Stimulated activated effector memory CD8-positive, alpha-beta T cell treated with anti-CD3 and anti-CD28 coated beads, Interleukin-12 subunit alpha, Interleukin-12 subunit beta, amount 100 ng/mL, for 72 hours (primary cell): ENCODE data around the gene PPIL1.
A peak's percentile ranks its signal among the peaks of the same experiment; 100 is the strongest.
"Not testable (repeated sequence)": the region's sequence is repeated elsewhere in the genome, so short reads cannot be mapped to it uniquely, and the experiment has no call there.

Source experiments
- ATAC-seq: fragments of 150-1000 bp; cut with Tn5 transposase; 2 replicates; pipeline ENCODE4 v1.10.0; 2021
- DNase-seq, 2 donors: peaks; one replicate each; pipeline ENCODE4 v3.0.0; 2021 to 2022; ENCODE audit warnings: low spot score in 2 of 2
- H3K27ac Mint-ChIP-seq: one replicate; pipeline ENCODE4 v1.8.0; 2022; ENCODE audit warnings: mild to moderate bottlenecking, mixed read lengths
- H3K36me3 Mint-ChIP-seq: one replicate; pipeline ENCODE4 v1.8.0; 2022; ENCODE audit warnings: mild to moderate bottlenecking, mixed read lengths
- H3K4me1 Mint-ChIP-seq: one replicate; pipeline ENCODE4 v1.8.0; 2022; ENCODE audit warnings: mixed read lengths
- H3K4me3 Mint-ChIP-seq: one replicate; pipeline ENCODE4 v1.8.0; 2022; ENCODE audit warnings: mild to moderate bottlenecking, mixed read lengths
- H3K9me3 Mint-ChIP-seq: one replicate; pipeline ENCODE4 v1.8.0; 2022; ENCODE audit warnings: mixed read lengths

Gene PPIL1

DNA sequence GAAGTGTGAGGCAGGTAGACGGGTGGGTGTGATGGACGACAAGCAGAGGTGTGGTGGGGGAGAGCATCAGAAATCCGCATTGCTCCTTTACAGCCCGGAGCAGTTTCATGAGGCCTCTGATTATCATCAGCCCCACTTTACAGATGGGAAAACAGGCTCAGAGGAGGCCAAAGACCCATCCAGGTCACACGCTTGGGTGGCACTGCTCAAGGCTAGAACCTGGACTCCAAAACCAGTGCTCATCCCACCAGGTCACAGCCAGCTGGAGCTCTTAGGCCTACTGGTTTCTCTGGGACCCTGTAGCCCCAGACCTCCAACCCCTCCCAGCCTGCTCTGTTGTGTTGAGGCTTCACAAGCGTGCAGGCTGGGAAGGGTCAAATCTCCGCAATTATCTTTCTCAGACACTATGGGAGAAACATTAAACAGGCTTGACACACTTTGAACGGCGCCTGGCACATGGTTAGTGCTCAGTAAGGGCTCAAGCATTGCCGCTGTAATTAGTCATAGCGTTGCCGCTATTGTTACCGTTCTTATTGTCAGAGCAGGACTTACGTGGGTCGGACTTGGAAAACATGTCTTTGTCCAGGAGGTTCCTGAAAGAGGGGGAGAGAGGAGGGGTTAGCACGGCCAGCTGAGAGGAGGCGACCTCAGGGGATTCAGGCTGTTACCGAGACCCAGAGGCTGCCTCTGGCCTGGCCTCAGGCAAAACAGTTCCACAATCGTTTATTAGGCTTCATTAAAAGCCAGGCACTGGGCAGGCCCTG lies 51.9 kb downstream of the PPIL1 start:
- no peaks in the 10 kb centered on the region for H3K9me3 Mint-ChIP-seq
- H3K4me1 Mint-ChIP-seq: peaks cover 6% of the 10 kb centered on the region
- no peak overlapping the region for H3K27ac Mint-ChIP-seq
- no peaks in the 10 kb centered on the region for H3K36me3 Mint-ChIP-seq
- no peak for ATAC-seq
- H3K4me3 Mint-ChIP-seq: no peak overlapping the region
- DNase-seq: no peak

DNA sequence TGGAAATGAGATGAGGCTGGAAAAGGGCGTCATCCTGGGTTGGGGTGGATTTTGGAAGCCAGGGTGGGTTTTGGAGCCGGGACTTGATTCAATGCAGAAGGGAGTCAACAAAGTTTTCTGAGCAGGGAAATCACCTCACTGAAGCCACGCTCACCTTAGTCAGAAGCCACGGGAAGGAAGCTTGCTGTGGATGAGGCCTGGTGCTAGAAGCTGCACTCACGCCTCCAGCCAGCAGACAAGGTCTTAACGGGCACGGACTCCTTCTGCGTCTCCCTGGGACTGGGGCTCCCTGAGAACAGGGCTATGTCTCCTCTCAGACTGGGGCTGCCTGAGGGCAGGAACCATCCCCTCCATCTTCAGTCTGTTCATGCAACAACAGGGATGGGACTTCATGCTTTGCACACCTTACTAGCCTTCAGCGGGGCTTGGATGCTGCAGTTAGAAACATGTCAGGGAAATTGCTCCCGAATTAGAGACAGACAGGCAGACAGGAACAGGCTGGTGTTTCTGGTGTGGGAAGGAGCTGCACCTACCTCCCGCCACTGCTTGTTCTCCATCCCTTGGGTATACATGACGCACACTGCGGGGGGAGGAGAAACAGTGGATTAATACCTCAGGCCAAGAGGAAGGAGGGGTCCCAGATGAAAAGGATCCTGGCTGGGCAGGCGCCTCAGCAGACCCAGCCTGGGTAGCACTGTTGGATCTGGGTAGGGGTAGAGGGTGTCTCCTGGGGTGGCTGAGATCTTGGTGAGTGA lies 52.8 kb downstream of the PPIL1 start:
- H3K36me3 Mint-ChIP-seq: no peaks in the 10 kb centered on the region
- no peak overlapping the region for H3K4me3 Mint-ChIP-seq
- H3K27ac Mint-ChIP-seq: no peak overlapping the region
- DNase-seq: no peak
- no peaks in the 10 kb centered on the region for H3K9me3 Mint-ChIP-seq
- no peak for ATAC-seq
- no peaks in the 10 kb centered on the region for H3K4me1 Mint-ChIP-seq

DNA sequence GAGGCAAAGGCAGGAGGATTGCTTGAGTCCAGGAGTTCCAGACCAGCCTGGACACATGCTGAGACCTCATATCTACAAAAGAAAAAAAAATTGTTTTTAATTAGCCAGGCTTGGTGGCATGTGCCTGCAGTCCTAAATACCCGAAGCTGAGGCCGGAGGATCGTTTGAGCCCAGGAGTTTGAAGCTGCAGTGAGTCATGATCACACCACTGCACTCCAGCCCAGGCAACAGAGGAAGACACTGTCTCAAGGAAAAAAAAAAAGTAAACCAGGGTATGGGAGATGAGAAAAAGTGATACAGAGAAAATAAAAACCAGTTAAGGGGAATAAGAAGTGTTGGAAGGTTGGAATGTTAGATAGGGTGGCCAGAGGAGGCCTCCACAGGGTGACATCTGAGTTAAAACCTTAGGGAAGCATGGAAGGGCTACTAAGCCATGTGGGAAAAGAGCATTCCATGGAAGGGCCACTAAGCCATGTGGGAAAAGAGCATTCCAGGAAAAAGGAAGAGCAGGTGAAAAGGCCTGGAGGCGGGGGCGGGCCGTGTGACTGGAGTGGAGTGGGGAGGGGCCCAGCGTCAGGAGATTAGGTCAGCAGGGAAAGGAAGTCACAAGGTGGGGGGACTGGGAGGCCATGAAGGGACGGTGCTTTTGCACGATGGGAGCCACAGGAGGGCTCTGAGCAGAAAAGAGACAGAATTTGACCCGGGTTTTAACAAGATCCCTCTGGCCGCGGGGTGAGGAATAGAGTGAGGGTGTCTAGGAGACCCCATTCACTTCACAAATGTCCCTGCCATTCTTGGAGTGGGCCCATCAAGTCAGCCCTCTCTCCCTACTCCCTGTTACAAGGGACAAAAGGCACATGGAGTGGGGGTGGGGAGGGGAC lies 53.7 kb downstream of the PPIL1 start:
- Mint-ChIP-seq H3K27ac (no peak overlapping the region), H3K4me1 (no peaks in the 10 kb centered on the region), H3K9me3 (no peaks in the 10 kb centered on the region), H3K36me3 (no peaks in the 10 kb centered on the region), H3K4me3 (no peak overlapping the region)
- ATAC-seq: no peak
- no peak for DNase-seq

DNA sequence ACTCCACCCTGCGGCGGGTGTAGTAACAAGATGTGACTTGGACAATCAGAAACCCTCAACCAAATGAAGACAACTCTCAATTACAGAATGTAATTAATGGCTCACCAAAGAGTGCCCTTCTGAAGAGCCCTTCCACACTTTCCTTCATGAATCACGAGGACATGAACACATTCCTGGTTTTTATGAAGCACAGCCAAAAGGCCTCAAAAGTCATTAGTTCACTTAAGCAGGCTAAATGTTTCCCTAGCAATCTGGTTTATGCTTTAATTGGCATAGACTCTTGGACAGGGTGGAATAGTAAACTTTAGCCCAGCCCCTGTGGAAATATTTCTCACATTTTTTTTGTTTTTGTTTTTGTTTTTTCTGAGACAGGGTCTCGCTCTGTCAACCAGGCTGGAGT lies 55.8 kb downstream of the PPIL1 start:
- H3K27ac Mint-ChIP-seq: no peak overlapping the region
- no peak overlapping the region for H3K4me3 Mint-ChIP-seq
- no peak for ATAC-seq
- no peaks in the 10 kb centered on the region for H3K9me3 Mint-ChIP-seq
- DNase-seq: no peak
- no peaks in the 10 kb centered on the region for H3K4me1 Mint-ChIP-seq
- no peaks in the 10 kb centered on the region for H3K36me3 Mint-ChIP-seq

DNA sequence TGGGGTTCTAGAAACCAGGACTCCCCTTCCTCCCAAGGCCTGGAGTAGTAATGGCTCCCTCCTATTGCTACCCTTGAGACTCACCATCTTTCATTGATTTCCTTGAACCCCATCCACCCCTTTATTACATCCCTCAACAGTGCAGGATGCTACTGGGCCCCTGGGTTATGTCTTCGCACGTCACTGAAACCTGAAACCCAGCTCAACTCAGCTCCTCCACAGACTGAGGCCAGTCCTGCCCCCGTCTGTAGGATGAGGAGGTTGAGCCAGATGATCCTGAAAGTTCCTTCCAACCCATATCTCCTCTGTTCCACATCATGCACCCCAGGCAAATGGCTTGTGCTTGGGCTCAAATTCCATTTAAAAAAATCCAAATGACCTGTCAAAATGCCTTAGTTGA lies 56.8 kb downstream of the PPIL1 start:
- Mint-ChIP-seq H3K9me3 (no peaks in the 10 kb centered on the region), H3K36me3 (no peaks in the 10 kb centered on the region), H3K27ac (no peak overlapping the region), H3K4me1 (no peaks in the 10 kb centered on the region), H3K4me3 (no peak overlapping the region)
- ATAC-seq: no peak
- no peak for DNase-seq

DNA sequence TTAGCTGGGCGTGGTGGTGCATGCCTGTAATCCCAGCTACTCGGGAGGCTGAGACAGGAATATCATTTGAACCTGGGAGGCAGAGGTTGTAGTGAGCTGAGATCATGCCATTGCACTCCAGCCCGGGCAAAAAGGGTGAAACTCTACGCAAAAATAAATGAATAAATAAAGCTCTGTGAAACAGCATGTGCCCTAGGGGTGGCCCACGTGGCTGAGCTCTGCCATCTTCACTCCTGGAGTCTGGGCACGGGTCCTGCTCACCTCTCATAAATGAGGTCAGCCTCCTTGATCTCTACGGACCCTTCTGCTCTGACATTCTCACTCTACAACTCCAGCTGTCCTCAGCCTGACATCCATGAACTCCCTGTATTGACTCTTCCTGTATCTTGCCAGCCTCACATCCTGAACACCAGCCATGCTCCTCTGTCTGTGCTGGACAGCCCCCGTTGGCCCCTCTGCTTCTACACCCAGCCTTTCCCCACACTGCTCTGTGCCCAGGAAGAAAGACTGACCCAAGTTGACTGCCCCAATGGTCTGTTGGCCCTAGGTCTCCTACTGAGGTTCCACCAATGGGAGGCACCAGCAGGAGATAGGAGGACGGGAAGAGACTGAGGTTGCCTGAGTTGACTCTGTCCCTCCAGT lies 57.3 kb downstream of the PPIL1 start:
- no peak for ATAC-seq

DNA sequence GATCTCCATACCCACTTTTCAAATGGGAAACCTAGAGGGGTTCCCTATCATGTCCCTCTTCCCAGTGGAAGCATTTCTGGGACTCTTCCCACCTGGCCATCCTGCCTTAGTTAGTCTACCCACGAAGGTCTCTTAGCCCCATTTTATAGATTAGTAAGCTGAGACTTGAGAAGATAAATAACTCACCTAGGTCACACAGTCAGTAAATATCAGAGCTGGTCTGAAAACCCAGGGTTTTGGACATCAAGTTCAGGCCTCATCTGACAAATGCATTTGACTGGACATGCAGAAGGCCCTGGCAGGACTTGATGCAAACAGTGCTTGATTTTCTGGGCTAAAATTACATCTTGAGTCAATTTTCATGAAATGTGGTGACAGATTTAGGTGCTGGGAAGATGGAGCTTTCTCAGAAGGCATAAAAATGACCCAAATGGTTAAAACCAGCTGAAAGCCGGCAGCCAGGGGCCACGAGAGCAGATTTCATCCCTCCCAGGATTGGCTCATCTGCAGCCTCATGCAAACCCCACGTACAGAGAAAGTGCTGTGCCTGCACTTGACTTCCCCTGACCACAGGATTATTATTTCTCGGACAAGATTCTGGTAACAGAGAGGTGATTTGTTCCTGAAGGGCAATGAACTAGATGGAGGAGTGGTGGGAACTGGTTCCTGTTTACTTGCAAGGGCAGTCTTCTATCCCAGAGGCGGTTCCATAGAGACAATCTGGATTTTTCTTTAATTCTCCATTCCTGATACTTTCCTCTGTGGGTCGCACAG lies 58.5 kb downstream of the PPIL1 start:
- H3K27ac Mint-ChIP-seq: no peak overlapping the region
- DNase-seq: no peak
- H3K9me3 Mint-ChIP-seq: no peaks in the 10 kb centered on the region
- no peak for ATAC-seq
- H3K4me3 Mint-ChIP-seq: no peak overlapping the region
- no peaks in the 10 kb centered on the region for H3K4me1 Mint-ChIP-seq
- H3K36me3 Mint-ChIP-seq: no peaks in the 10 kb centered on the region

More for the DNA sequence above, 57.3 kb downstream of the PPIL1 start:
- Mint-ChIP-seq H3K4me1 (no peaks in the 10 kb centered on the region), H3K27ac (no peak overlapping the region), H3K36me3 (no peaks in the 10 kb centered on the region), H3K9me3 (no peaks in the 10 kb centered on the region), H3K4me3 (no peak overlapping the region)
- no peak for DNase-seq

DNA sequence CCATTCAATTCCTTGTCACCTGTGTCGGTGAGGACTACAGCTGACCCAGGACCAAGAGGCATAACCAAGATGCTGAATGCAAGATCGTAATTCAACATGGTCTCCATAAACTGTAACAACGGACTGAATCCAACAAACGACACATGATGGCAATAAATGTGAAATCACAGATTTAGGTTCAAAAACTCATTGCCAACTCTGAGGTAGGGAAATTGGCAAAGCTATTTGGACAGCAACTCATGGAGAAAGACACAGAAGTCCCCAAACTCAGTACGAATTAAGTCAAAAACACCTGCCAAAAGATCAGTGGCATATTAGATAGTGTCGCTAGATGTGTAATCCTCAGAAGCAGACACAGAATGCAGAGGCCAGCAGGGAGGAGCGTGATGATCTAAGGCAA lies 60.4 kb downstream of the PPIL1 start:
- no peak for ATAC-seq
- Mint-ChIP-seq H3K27ac (no peak overlapping the region), H3K9me3 (no peaks in the 10 kb centered on the region), H3K36me3 (no peaks in the 10 kb centered on the region), H3K4me1 (no peaks in the 10 kb centered on the region), H3K4me3 (no peak overlapping the region)
- no peak for DNase-seq

DNA sequence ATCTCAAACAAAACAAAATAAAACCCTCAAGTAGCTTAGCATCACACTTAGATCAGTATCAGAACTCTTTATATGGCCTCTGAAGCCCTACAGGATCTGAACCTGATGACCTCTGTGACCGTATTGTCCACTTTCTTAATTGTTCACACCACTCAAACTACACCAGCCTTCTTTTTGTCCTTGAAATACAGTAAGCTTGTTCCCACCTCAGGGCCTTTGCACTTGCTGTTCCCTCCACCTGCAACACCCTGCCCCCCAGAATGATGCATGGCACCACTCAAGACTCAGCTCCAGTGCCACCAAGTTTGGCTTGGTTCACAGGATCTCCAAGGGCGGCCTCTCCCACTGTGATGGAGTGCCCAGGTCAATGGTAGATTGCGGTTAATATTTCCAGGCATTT lies 61.1 kb downstream of the PPIL1 start:
- no peak for DNase-seq
- Mint-ChIP-seq H3K4me3 (no peak overlapping the region), H3K27ac (no peak overlapping the region), H3K4me1 (no peaks in the 10 kb centered on the region), H3K9me3 (no peaks in the 10 kb centered on the region), H3K36me3 (no peaks in the 10 kb centered on the region)
- no peak for ATAC-seq

DNA sequence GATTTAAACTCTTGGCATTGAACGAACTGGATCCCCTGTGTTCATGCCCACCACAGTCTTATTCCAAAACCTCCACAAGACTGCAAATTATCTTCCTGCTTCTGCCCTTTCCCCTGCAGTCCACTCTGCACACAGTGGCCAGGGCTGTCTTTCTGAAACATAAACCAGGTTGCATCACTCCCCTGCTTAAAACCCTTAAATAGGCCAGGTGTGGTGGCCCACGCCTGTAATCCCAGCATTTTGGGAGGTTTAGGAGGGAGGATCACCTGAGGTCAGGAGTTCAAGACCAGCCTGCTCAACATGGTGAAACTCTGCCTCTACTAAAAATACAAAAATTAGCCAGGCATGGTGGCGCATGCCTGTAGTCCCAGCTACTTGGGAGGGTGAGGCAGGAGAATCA lies 61.6 kb downstream of the PPIL1 start:
- not testable (repeated sequence) for H3K4me1 Mint-ChIP-seq, H3K4me3 Mint-ChIP-seq, ATAC-seq, H3K36me3 Mint-ChIP-seq, H3K9me3 Mint-ChIP-seq, H3K27ac Mint-ChIP-seq, DNase-seq

DNA sequence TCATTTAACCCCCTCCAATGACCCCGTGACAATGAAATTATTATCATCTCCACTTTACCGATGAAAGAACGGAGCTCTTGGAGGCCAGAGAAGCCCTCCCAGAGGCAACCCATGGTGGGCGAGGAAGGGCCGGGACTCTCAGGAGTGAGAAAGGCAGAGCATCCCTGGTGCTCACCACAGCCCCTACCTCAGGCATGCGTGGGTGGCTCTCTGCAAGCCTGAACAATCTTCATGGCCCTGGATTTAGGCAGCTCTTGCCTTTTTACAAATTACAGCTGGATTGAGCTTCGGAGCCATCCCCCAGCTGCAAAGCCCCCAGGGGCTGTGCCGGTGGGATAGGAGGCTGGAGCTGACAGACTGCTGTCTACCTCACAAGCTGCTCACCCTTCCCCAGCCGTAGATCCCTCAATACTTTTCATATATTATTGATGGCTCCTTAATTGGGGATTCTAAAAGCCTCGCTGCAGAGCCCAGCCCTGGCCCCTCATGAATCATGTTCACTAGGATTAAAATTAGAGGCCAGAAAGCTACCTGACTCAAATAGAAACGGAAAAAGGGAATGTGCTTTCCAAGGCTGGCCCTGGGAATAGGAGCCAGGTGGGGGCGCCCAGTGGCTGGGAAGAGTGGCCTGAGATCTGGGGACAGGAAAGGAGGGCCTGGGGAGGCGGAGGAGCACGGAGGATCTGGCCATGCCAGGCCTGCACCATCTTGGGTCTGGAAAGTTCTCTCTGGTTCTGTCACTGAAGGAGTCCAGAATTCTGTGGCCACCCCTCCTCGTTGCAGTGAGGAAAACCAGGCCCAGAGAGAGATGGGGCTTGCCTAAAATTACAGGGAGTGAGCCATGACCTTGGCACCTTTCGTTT lies 64.4 kb downstream of the PPIL1 start:
- no peak for DNase-seq
- H3K4me1 Mint-ChIP-seq: no peaks in the 10 kb centered on the region
- H3K27ac Mint-ChIP-seq: peak overlapping the region; percentile 29
- no peaks in the 10 kb centered on the region for H3K9me3 Mint-ChIP-seq
- no peaks in the 10 kb centered on the region for H3K36me3 Mint-ChIP-seq
- ATAC-seq: no peak
- no peak overlapping the region for H3K4me3 Mint-ChIP-seq

DNA sequence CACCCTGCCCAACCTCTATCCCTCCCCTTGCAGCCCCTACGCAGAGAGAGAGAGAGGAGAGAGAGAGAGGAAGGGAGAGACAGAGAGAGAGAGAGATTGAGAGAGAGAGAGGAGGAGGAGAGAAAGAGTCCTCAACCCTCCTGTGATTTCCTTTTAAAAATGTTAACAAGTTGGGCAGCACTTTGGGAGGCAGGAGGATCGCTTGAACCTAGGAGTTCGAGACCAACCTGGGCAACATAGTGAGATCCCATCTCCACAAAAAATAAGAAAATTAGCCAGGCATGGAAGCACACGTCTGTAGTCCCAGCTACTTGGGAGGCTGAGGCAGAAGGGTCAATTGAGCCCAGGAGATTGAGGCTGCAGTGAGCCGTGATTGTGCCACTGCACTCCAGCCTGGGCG lies 65.4 kb downstream of the PPIL1 start:
- DNase-seq: no peak
- H3K4me3 Mint-ChIP-seq: no peak overlapping the region
- H3K36me3 Mint-ChIP-seq: no peaks in the 10 kb centered on the region
- ATAC-seq: no peak
- peak overlapping the region; percentile 29 for H3K27ac Mint-ChIP-seq
- H3K4me1 Mint-ChIP-seq: no peaks in the 10 kb centered on the region
- H3K9me3 Mint-ChIP-seq: no peaks in the 10 kb centered on the region

DNA sequence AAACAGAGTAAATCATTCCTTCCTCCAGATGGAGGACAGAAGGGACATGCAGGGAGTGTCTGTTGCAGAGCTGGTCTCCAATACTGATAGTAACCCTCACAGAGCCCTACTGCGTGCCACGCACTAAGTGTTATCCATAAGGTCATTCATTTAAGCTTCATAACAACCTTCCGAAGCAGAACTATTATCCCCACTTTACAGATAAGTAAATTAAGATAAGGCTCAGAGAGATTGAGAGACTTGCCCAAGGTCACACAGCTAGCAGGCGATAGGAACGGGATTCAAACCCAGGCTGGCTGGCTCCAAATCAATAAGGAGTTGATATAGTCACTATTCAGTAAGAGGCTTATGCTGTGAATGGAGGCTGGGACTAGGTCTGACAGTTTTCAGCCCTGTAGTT lies 66.0 kb downstream of the PPIL1 start:
- Mint-ChIP-seq H3K4me3 (no peak overlapping the region), H3K27ac (peak overlapping the region; percentile 29), H3K9me3 (no peaks in the 10 kb centered on the region), H3K4me1 (no peaks in the 10 kb centered on the region), H3K36me3 (no peaks in the 10 kb centered on the region)
- DNase-seq (no peak), ATAC-seq (no peak)

DNA sequence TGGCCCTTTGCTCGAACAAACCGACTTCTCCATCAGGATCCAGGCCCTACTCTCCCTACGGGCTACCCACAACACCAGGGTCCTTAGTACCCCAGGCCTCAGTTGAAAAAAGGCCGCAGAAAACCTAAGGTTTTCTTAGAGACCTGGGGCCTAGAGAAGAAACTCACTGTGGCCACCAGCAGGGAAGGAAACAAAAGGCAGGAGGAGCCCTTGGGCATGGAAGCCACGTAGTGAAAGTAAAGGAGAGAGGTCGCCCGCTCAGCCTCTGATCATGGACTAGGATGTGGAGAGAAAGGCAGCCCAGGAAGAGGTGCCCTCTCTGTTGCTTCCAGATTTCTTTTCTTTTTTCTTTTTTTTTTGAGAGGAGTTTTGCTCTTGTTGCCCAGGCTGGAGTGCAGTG lies 66.9 kb downstream of the PPIL1 start:
- H3K4me1 Mint-ChIP-seq: no peaks in the 10 kb centered on the region
- H3K27ac Mint-ChIP-seq: no peak overlapping the region
- H3K36me3 Mint-ChIP-seq: no peaks in the 10 kb centered on the region
- H3K4me3 Mint-ChIP-seq: no peak overlapping the region
- H3K9me3 Mint-ChIP-seq: no peaks in the 10 kb centered on the region
- ATAC-seq (no peak), DNase-seq (no peak)
